OCI-LY1 (cell line): ENCODE results near the gene HDAC2.
A peak's percentile ranks its signal among the peaks of the same experiment; 100 is the strongest.

Source experiments
- H2AFZ ChIP-seq: fragments of 200-600 bp; sonication (generic), shearing (Covaris generic); 2 replicates; pipeline ENCODE4 v1.6.0; 2014; ENCODE audit warnings: antibody characterized with exemption, mild to moderate bottlenecking, low read length
- H3F3A ChIP-seq: fragments of 200-600 bp; sonication (generic), shearing (Covaris generic); 2 replicates; pipeline ENCODE4 v1.6.0; 2014; ENCODE audit warnings: mild to moderate bottlenecking, antibody characterized with exemption, low read length, moderate library complexity; ENCODE audit not compliant: insufficient read depth
- H3K27ac ChIP-seq: fragments of 200-600 bp; sonication (generic); 2 replicates; pipeline ENCODE4 v1.5.1; 2014; ENCODE audit warnings: low read length, mixed run types, mild to moderate bottlenecking, low read depth; ENCODE audit not compliant: poor library complexity, severe bottlenecking
- H3K27me3 ChIP-seq: fragments of 200-600 bp; sonication (generic); 2 replicates; pipeline ENCODE4 v1.6.0; 2014; ENCODE audit warnings: antibody characterized with exemption, mild to moderate bottlenecking, low read length, moderate library complexity; ENCODE audit not compliant: insufficient read depth
- H3K36me3 ChIP-seq: fragments of 200-600 bp; sonication (generic); 2 replicates; pipeline ENCODE4 v1.6.1; 2014; ENCODE audit warnings: mild to moderate bottlenecking, antibody characterized with exemption, low read length, moderate library complexity, mixed read lengths; ENCODE audit not compliant: insufficient read depth
- H3K4me1 ChIP-seq: fragments of 200-600 bp; sonication (generic); 2 replicates; pipeline ENCODE4 v1.5.1; 2014; ENCODE audit warnings: mild to moderate bottlenecking, low read length, moderate library complexity; ENCODE audit not compliant: insufficient read depth, severe bottlenecking
- H3K4me2 ChIP-seq: fragments of 200-600 bp; sonication (generic), shearing (Covaris generic); 2 replicates; pipeline ENCODE4 v1.6.1; 2014; ENCODE audit warnings: low read length
- H3K4me3 ChIP-seq: fragments of 200-600 bp; sonication (generic); 2 replicates; pipeline ENCODE4 v1.5.1; 2014; ENCODE audit warnings: low read length, low read depth, mild to moderate bottlenecking, mixed read lengths; ENCODE audit not compliant: poor library complexity, severe bottlenecking
- H3K79me2 ChIP-seq: fragments of 200-600 bp; shearing (Covaris generic); 2 replicates; pipeline ENCODE4 v1.6.1; 2016; ENCODE audit warnings: mixed run types, low read length, mixed read lengths; ENCODE audit not compliant: insufficient read depth
- H3K9ac ChIP-seq: fragments of 200-600 bp; sonication (generic), shearing (Covaris generic); 2 replicates; pipeline ENCODE4 v1.6.1; 2014; ENCODE audit warnings: mild to moderate bottlenecking, low read length, mixed read lengths
- H3K9me2 ChIP-seq: fragments of 200-600 bp; sonication (generic), shearing (Covaris generic); 2 replicates; pipeline ENCODE4 v1.6.1; 2014; ENCODE audit warnings: low read depth, mild to moderate bottlenecking, low read length, mixed read lengths
- H3K9me3 ChIP-seq: fragments of 200-600 bp; shearing (Covaris generic); 2 replicates; pipeline ENCODE4 v1.6.1; 2014; ENCODE audit warnings: low read length, mixed read lengths
- H4K20me1 ChIP-seq: fragments of 200-600 bp; sonication (generic), shearing (Covaris generic); 2 replicates; pipeline ENCODE4 v1.6.0; 2016; ENCODE audit warnings: mild to moderate bottlenecking, low read length; ENCODE audit not compliant: insufficient read depth
- EZH2 ChIP-seq: fragments of 200-600 bp; sonication (generic), shearing (Covaris generic); IDR thresholded peaks from 2 replicates; pipeline ENCODE4 v1.8.0; 2017; ENCODE audit warnings: borderline replicate concordance, mixed run types, mild to moderate bottlenecking, antibody characterized with exemption, low read length, moderate library complexity, mixed read lengths
- TF ChIP-seq, protein P1 (sequence below): fragments of 200-600 bp; sonication (generic), shearing (Covaris generic); IDR thresholded peaks from 2 replicates; pipeline ENCODE4 v1.5.1; 2017; ENCODE audit warnings: mild to moderate bottlenecking, antibody characterized with exemption, low read length, moderate library complexity, mixed read lengths

The HDAC2 gene

DNA sequence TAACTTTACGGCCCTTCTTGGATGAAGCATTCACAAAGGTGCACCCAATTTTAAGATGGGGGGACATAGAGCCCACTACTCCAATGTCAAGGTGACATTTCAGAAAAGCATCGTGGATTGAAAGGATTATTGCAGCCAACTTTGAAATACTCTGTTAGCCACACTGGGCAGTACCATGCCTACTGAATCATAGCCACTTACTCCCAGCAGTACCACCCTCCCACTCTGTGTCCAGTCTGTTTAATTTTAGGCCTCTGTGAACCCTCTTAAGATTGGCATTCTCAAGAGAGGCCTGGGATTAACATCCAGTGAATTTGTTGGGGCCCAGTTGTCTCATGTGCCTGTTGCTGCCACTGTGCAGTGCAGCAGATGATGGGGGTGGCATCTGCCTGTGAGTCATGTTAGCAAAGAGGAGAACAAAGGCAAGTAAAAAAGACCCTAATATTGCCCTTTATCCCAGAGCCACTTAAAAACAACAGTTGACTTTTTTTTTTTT, 11.2 kb upstream of the HDAC2 start:
- Histone ChIP-seq H2AFZ (no peak overlapping the region), H3K9me3 (no peaks in the 10 kb centered on the region), H3K27ac (no peak overlapping the region), H3K79me2 (no peaks in the 10 kb centered on the region), H4K20me1 (no peaks in the 10 kb centered on the region), H3K9me2 (no peaks in the 10 kb centered on the region), H3K4me1 (no peaks in the 10 kb centered on the region), H3K27me3 (no peaks in the 10 kb centered on the region; the same call in 1 of the 2 replicates), H3K9ac (no peak overlapping the region), H3K4me2 (no peak overlapping the region), H3K36me3 (no peaks in the 10 kb centered on the region), H3K4me3 (no peak overlapping the region), H3F3A (no peaks in the 10 kb centered on the region)
- TF ChIP-seq, protein P1, sequence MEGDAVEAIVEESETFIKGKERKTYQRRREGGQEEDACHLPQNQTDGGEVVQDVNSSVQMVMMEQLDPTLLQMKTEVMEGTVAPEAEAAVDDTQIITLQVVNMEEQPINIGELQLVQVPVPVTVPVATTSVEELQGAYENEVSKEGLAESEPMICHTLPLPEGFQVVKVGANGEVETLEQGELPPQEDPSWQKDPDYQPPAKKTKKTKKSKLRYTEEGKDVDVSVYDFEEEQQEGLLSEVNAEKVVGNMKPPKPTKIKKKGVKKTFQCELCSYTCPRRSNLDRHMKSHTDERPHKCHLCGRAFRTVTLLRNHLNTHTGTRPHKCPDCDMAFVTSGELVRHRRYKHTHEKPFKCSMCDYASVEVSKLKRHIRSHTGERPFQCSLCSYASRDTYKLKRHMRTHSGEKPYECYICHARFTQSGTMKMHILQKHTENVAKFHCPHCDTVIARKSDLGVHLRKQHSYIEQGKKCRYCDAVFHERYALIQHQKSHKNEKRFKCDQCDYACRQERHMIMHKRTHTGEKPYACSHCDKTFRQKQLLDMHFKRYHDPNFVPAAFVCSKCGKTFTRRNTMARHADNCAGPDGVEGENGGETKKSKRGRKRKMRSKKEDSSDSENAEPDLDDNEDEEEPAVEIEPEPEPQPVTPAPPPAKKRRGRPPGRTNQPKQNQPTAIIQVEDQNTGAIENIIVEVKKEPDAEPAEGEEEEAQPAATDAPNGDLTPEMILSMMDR = no peak
- no peak for TF ChIP-seq EZH2

DNA sequence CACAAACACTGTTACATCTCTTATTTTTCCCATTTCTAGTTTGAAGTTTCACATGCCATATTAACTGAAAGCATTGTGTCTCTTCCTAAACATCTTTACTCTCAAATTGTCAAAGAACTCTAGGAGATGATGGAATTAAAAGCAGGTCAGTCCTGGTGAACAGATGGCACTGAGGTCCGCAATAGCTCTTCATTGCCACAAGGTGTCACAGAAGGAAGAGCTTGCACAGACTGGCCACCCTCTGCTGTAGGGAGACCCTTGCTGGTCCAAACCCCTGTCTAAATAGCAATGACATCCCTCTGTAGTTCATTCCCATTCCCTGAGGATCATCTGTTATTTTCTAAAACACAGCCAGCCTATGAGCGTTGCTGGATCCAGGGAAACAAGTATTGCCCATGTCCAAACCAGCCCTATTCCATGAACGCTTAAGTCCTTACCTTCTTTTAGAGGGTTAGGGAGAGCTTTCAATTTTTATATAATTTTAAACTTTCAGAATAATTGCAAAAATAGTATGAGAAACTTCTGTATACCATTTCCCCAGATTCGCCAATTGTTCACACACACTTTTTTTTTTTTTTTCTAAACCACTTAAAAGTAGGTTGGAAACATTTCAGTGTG, 10.1 kb upstream of the HDAC2 start:
- Histone ChIP-seq H3K9me2 (no peaks in the 10 kb centered on the region), H3K9ac (no peak overlapping the region), H3K27me3 (no peaks in the 10 kb centered on the region), H3K4me1 (no peaks in the 10 kb centered on the region), H4K20me1 (no peaks in the 10 kb centered on the region), H3K79me2 (no peaks in the 10 kb centered on the region), H3K36me3 (no peaks in the 10 kb centered on the region), H3K4me3 (no peak overlapping the region), H2AFZ (no peak overlapping the region), H3F3A (no peaks in the 10 kb centered on the region), H3K4me2 (no peak overlapping the region), H3K9me3 (no peaks in the 10 kb centered on the region), H3K27ac (no peak overlapping the region)
- TF ChIP-seq, protein P1 = peak; percentile 40
- no peak for TF ChIP-seq EZH2

DNA sequence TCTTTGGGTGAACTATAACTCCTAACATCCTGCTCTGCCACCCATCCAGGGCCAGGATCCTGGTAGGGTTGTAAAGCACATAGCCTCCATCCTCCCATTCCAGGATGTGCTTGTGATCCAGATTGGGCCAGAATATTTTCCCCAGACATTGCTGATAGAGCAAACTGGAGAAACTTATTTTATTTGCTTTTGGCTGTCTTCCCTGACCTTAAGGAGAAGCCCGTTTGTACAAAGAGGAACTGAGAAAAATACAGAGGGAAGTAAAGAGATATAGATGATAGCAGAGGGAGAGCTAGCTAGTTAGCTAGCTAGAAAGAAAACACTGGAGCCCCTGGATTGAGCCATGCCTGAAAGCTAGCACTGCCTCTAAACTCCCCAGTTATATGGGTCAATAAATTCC, 9.0 kb upstream of the HDAC2 start:
- TF ChIP-seq, protein P1 = no peak
- no peak for TF ChIP-seq EZH2
- no peaks in the 10 kb centered on the region for H3K4me1 ChIP-seq
- no peak overlapping the region for H3K4me2 ChIP-seq
- no peaks in the 10 kb centered on the region for H3F3A ChIP-seq
- no peaks in the 10 kb centered on the region for H3K9me3 ChIP-seq
- no peak overlapping the region for H3K27ac ChIP-seq
- H3K4me3 ChIP-seq = no peak overlapping the region
- H3K9me2 ChIP-seq = no peaks in the 10 kb centered on the region
- no peaks in the 10 kb centered on the region for H3K79me2 ChIP-seq
- H3K27me3 ChIP-seq = no peaks in the 10 kb centered on the region
- H3K9ac ChIP-seq = no peak overlapping the region
- H2AFZ ChIP-seq = no peak overlapping the region
- H4K20me1 ChIP-seq = no peaks in the 10 kb centered on the region
- no peaks in the 10 kb centered on the region for H3K36me3 ChIP-seq
